A549 (cell line): ENCODE measurements around the gene RBP3. TPM values are rescaled to one million over a fixed set of nuclear protein-coding genes. Genes with fewer than 3 reads are reported as not detected.

Experiments used
- ATAC-seq, 2 experiments: fragments of 200-7000 bp in 1 of 2; fragments of >200 bp in 1 of 2; cut with Nextera tagmentation in 1 of 2; cut with Tn5 transposase in 1 of 2; 3 replicates each; pipeline versions ENCODE4 v1.8.0 to v1.9.1; 2018 to 2020; ENCODE audit warnings: mild to moderate bottlenecking in 1 of 2, moderate library complexity in 1 of 2
- CTCF ChIA-PET: fragments of 300-600 bp; sonication (Branson Sonifier 250); formaldehyde crosslinking; extraction: SDS; loops from one replicate; lab custom pipeline; 2021; ENCODE audit warnings: antibody characterized with exemption, inconsistent platforms; lab: Yijun Ruan, JAX
- POLR2A ChIA-PET: fragments of 350-600 bp; formaldehyde crosslinking; extraction: SDS; loops from one replicate; lab custom pipeline; 2021; ENCODE audit warnings: antibody characterized with exemption, inconsistent platforms; lab: Yijun Ruan, JAX
- DNase-seq, 2 experiments: peaks; one replicate each; pipeline versions ENCODE4 v3.0.0 to v3.0.0-alpha.2; 2011 to 2016; ENCODE audit warnings: low read depth in 1 of 2, low spot score in 1 of 2
- FAIRE-seq: peaks from 2 replicates; lab custom pipeline; 2011; peaks lifted over from hg19 to GRCh38; lab: Jason Lieb, UNC
- H3K27ac ChIP-seq, 2 experiments: fragments of >200 bp; sonication (Bioruptor Twin); formaldehyde crosslinking; 3 replicates each; pipeline ENCODE4 v1.5.1; 2016 to 2017
- H3K4me1 ChIP-seq: fragments of >200 bp; sonication (Bioruptor Twin); formaldehyde crosslinking; 3 replicates; pipeline ENCODE4 v1.6.1; 2016
- H3K4me2 ChIP-seq: fragments of >200 bp; sonication (Bioruptor Twin); formaldehyde crosslinking; 3 replicates; pipeline ENCODE4 v1.6.1; 2016
- H3K4me3 ChIP-seq: fragments of >200 bp; sonication (Bioruptor Twin); formaldehyde crosslinking; 3 replicates; pipeline ENCODE4 v1.5.1; 2016
- H3K9me3 ChIP-seq: fragments of >200 bp; sonication (Bioruptor Twin); formaldehyde crosslinking; 3 replicates; pipeline ENCODE4 v1.6.1; 2016
- EP300 ChIP-seq, 2 experiments: fragments of >200 bp; sonication (Bioruptor Twin); formaldehyde crosslinking; IDR thresholded peaks; 2 replicates in 1 of 2; 3 replicates in 1 of 2; pipeline ENCODE4 v1.6.1; 2016 to 2017
- GATA3 ChIP-seq: IDR thresholded peaks from 2 replicates; pipeline ENCODE4 v1.6.1; 2012; ENCODE audit warnings: borderline replicate concordance
- HDAC2 ChIP-seq: fragments of 200-600 bp; sonication (generic); IDR thresholded peaks from 2 replicates; pipeline ENCODE4 v1.6.1; 2016
- HEYL ChIP-seq: fragments of 250-450 bp; sonication (Bioruptor Pico); IDR thresholded peaks from 2 replicates; pipeline ENCODE4 v1.8.0; 2021; ENCODE audit warnings: mild to moderate bottlenecking, moderate library complexity
- JUNB ChIP-seq: fragments of >200 bp; sonication (Bioruptor Twin); formaldehyde crosslinking; IDR thresholded peaks from 2 replicates; pipeline ENCODE4 v1.6.1; 2016
- MAFK ChIP-seq: fragments of 450-650 bp; IDR thresholded peaks from 2 replicates; pipeline ENCODE4 v1.6.1; 2014; ENCODE audit not compliant: partially characterized antibody
- POLR2AphosphoS2 ChIP-seq: conservative IDR thresholded peaks from 2 replicates; pipeline ENCODE4 v1.6.1; 2012; ENCODE audit warnings: low read length, improper control_type of control experiment, inconsistent platforms
- RNF2 ChIP-seq: fragments of 200-600 bp; sonication (generic); IDR thresholded peaks from 2 replicates; pipeline ENCODE4 v1.6.1; 2016; ENCODE audit warnings: low read depth, mild to moderate bottlenecking, antibody characterized with exemption, moderate library complexity, borderline replicate concordance
- TP53 ChIP-seq: fragments of 250-450 bp; sonication (Bioruptor Pico); IDR thresholded peaks from 2 replicates; pipeline ENCODE4 v1.5.0; 2021; ENCODE audit warnings: mild to moderate bottlenecking, moderate library complexity
- ZFP36 ChIP-seq: fragments of 450-650 bp; IDR thresholded peaks from 2 replicates; pipeline ENCODE4 v1.6.1; 2014; ENCODE audit warnings: borderline replicate concordance; ENCODE audit not compliant: partially characterized antibody
- ZNF302 ChIP-seq: fragments of 250-450 bp; sonication (Bioruptor Pico); IDR thresholded peaks from 2 replicates; pipeline ENCODE4 v1.9.0; 2021; ENCODE audit warnings: inconsistent platforms, mild to moderate bottlenecking, moderate library complexity
- WGBS: methylation state at CpG from one replicate; pipeline ENCODE4 v1.1.6; 2017; ENCODE audit errors: missing lambda C conversion rate; 5-methylcytosine and 5-hydroxymethylcytosine counted together
- polyA plus RNA-seq, 4 experiments: library from polyadenylated mRNA; depleted of rRNA in 3 of 4; stranded (reverse); fragments of >200 nt; fragmentation: RNase III in 1 of 4; extraction: RNeasy Plus Mini Kit Qiagen cat#74134 plus additional on column Dnase treatment in 1 of 4; gene quantifications; 2 replicates in 3 of 4; 3 replicates in 1 of 4; pipeline ENCODE4 v1.2.3, GENCODE V29; 2011 to 2017
- TF ChIP-seq, protein P1 (sequence below): fragments of 200-600 bp; sonication (generic); IDR thresholded peaks from 2 replicates; pipeline ENCODE4 v1.6.1; 2016; ENCODE audit warnings: antibody characterized with exemption, mild to moderate bottlenecking, moderate library complexity
- TF ChIP-seq, protein P2 (sequence below): fragments of 150-350 bp; IDR thresholded peaks from 2 replicates; pipeline ENCODE4 v1.6.1; 2014; ENCODE audit warnings: low read depth, mild to moderate bottlenecking, low read length
- TF ChIP-seq, protein P3 (sequence below): IDR thresholded peaks from 2 replicates; pipeline ENCODE4 v1.6.1; 2012
- TF ChIP-seq, protein P4 (sequence below): IDR thresholded peaks from 2 replicates; pipeline ENCODE4 v1.6.1; 2012
- TF ChIP-seq, protein P5 (sequence below): fragments of >200 bp; sonication (Bioruptor Twin); formaldehyde crosslinking; IDR thresholded peaks from 2 replicates; pipeline ENCODE4 v1.6.1; 2016
- TF ChIP-seq, protein P6 (sequence below): fragments of 450-650 bp; IDR thresholded peaks from 2 replicates; pipeline ENCODE4 v1.6.1; 2014; ENCODE audit warnings: antibody characterized with exemption

Gene RBP3
- polyA plus RNA-seq, 2 of the 4 experiments (the other 2 are of a cell fraction): not detected

DNA sequence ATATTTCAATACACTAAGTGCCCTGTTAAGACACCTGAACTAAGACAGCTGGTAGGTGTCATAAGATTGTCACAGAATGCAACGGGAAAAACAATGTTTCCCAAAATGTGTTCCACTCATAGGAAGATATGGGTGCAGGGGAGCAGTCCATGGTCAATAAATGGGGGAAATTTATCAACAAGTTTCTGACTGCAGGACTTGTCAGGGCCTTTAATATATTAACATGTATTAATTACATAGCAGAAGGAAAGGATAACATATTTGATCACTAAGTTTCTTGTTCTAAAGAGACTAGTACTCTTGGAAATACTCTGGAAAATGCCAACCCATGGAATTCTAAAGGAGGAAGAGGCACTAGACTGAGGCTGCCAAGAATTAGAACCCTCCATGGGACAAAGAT is 6.7 kb downstream of the RBP3 start:
- no peak for TF ChIP-seq GATA3
- TF ChIP-seq, protein P1, sequence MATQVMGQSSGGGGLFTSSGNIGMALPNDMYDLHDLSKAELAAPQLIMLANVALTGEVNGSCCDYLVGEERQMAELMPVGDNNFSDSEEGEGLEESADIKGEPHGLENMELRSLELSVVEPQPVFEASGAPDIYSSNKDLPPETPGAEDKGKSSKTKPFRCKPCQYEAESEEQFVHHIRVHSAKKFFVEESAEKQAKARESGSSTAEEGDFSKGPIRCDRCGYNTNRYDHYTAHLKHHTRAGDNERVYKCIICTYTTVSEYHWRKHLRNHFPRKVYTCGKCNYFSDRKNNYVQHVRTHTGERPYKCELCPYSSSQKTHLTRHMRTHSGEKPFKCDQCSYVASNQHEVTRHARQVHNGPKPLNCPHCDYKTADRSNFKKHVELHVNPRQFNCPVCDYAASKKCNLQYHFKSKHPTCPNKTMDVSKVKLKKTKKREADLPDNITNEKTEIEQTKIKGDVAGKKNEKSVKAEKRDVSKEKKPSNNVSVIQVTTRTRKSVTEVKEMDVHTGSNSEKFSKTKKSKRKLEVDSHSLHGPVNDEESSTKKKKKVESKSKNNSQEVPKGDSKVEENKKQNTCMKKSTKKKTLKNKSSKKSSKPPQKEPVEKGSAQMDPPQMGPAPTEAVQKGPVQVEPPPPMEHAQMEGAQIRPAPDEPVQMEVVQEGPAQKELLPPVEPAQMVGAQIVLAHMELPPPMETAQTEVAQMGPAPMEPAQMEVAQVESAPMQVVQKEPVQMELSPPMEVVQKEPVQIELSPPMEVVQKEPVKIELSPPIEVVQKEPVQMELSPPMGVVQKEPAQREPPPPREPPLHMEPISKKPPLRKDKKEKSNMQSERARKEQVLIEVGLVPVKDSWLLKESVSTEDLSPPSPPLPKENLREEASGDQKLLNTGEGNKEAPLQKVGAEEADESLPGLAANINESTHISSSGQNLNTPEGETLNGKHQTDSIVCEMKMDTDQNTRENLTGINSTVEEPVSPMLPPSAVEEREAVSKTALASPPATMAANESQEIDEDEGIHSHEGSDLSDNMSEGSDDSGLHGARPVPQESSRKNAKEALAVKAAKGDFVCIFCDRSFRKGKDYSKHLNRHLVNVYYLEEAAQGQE: no peak
- no peak for TF ChIP-seq ZFP36
- no peak for TF ChIP-seq RNF2
- no peak for TF ChIP-seq JUNB
- TF ChIP-seq, protein P2, sequence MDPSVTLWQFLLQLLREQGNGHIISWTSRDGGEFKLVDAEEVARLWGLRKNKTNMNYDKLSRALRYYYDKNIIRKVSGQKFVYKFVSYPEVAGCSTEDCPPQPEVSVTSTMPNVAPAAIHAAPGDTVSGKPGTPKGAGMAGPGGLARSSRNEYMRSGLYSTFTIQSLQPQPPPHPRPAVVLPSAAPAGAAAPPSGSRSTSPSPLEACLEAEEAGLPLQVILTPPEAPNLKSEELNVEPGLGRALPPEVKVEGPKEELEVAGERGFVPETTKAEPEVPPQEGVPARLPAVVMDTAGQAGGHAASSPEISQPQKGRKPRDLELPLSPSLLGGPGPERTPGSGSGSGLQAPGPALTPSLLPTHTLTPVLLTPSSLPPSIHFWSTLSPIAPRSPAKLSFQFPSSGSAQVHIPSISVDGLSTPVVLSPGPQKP: no peak
- TF ChIP-seq, protein P3, sequence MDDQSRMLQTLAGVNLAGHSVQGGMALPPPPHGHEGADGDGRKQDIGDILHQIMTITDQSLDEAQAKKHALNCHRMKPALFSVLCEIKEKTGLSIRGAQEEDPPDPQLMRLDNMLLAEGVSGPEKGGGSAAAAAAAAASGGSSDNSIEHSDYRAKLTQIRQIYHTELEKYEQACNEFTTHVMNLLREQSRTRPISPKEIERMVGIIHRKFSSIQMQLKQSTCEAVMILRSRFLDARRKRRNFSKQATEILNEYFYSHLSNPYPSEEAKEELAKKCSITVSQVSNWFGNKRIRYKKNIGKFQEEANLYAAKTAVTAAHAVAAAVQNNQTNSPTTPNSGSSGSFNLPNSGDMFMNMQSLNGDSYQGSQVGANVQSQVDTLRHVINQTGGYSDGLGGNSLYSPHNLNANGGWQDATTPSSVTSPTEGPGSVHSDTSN: no peak
- H3K4me3 ChIP-seq: no peak overlapping the region
- ATAC-seq (no peak), DNase-seq (no peak), FAIRE-seq (no peak)
- no peaks in the 10 kb centered on the region for H3K9me3 ChIP-seq
- CTCF ChIA-PET: interaction anchor here (0.9 to 3.2 kb wide), 9 partner anchors 10 to 330 kb away, joined by 3 to 17 read pairs (median 6); no protein-coding TSS in a partner anchor
- H3K4me2 ChIP-seq: no peak overlapping the region
- 70% methylated on average over 1 of the region's 1 CpG for WGBS
- H3K4me1 ChIP-seq: no peaks in the 10 kb centered on the region
- no peak overlapping the region for H3K27ac ChIP-seq
- POLR2A ChIA-PET: no interaction called here

DNA sequence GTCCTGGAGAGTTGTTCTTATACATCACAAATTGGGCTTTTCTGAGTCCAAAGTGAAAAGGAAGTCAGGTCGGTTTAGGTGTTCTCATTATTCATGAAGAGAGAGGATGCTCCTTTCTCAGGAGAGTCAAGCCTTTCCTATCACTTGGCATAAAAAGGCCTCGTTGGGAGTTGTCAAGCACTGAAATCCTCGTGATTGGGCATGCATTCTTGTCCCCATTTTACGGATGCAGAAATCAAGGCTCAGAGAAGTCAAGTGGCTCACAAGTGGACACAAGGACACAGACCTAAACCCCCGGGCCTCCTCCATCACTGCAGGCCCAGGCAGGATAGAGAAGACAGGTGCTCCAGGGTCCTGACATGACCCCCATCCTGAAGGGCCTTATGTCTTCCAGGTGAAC is 8.5 kb downstream of the RBP3 start:
- Histone ChIP-seq H3K9me3 (no peaks in the 10 kb centered on the region), H3K4me3 (no peak overlapping the region), H3K4me1 (no peaks in the 10 kb centered on the region), H3K4me2 (no peak overlapping the region)
- ATAC-seq (no peak), FAIRE-seq (no peak), DNase-seq (no peak)
- 50% methylated on average over 4 of the region's 5 CpGs for WGBS
- CTCF ChIA-PET: interaction anchor here (1.1 kb wide), 1 partner anchor 309 kb away, joined by 5 read pairs; no protein-coding TSS in a partner anchor
- TF ChIP-seq, protein P4, sequence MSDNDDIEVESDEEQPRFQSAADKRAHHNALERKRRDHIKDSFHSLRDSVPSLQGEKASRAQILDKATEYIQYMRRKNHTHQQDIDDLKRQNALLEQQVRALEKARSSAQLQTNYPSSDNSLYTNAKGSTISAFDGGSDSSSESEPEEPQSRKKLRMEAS: no peak
- TF ChIP-seq EP300 (IDR thresholded peaks at IDR 0.05) (no peak), HDAC2 (no peak), GATA3 (no peak), TP53 (no peak), MAFK (no peak), POLR2AphosphoS2 (no peak), HEYL (CRISPR knock-in tag) (no peak), ZNF302 (no peak)
- TF ChIP-seq, protein P5, sequence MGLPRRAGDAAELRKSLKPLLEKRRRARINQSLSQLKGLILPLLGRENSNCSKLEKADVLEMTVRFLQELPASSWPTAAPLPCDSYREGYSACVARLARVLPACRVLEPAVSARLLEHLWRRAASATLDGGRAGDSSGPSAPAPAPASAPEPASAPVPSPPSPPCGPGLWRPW: no peak
- TF ChIP-seq, protein P6, sequence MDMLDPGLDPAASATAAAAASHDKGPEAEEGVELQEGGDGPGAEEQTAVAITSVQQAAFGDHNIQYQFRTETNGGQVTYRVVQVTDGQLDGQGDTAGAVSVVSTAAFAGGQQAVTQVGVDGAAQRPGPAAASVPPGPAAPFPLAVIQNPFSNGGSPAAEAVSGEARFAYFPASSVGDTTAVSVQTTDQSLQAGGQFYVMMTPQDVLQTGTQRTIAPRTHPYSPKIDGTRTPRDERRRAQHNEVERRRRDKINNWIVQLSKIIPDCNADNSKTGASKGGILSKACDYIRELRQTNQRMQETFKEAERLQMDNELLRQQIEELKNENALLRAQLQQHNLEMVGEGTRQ: no peak
- TF ChIP-seq, all 56 proteins: peak for 0
- H3K27ac ChIP-seq: no peak overlapping the region
- POLR2A ChIA-PET: no interaction called here
